ENCODE data around the gene CARD19. TPM values are rescaled to one million over a fixed set of nuclear protein-coding genes. Genes with fewer than 3 reads are reported as not detected.
A peak's percentile ranks its signal among the peaks of the same experiment; 100 is the strongest.

Gene CARD19
- total and polyA plus RNA-seq, 9 of the 15 experiments (the other 6 are each of a cell fraction or from before 2014, with no cell fraction given) = 0.90 to 34.9 (median 14.6) TPM

DNA sequence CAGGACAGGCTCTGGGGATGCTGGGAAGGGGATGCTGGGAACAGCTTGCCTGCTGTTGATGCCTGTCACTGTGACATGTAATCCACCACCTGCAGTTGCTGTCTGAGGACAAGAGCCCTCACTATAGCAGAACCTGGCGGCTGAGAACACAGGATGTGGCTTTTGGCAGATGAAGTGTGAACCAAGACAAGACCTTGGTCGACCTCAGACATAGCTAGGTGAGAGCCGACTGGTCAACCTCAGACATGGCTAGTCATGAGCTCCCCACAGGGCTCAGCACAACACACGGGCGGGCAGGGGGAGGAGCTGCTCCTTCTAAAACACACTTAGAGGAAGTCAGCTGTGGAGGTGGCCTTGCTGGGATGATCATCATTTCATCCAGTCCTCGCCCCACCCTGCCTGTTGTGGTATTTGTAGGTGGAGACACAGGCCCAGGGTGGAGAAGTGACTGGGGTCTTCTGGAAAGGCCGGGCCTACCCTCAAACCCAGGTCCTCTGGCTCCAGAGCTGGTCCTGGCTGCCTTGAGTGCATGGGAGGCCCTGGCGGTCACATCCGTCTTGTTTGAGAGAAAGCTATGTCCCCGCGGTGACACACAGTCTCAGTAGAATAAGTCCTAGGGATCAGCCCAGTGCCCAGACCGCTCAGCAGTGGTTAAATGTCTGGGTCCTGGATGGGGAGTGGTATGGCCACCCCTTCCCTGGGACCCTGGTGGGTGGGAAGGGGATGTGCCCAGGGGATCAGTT lies 31.5 kb upstream of the CARD19 start (continued):
- TF ChIP-seq CHD4 (IDR thresholded peaks at IDR 0.05; ENCODE audit: insufficient read depth, insufficient replicate concordance, low read depth, low read length, poor library complexity, severe bottlenecking) (no peak), HEY1 (CRISPR knock-in tag; IDR thresholded peaks at IDR 0.05; ENCODE audit: borderline replicate concordance) (no peak), HMG20B (CRISPR knock-in tag; IDR thresholded peaks at IDR 0.05) (no peak), CBFA2T3 (IDR thresholded peaks at IDR 0.05) (peak; percentile 58), CBX3 (IDR thresholded peaks at IDR 0.05; ENCODE audit: borderline replicate concordance in 1 of 2, low read length in 2 of 2) (peak in 1 of 2 experiments; percentile 37; a peak in 1 of 3 replicates), SMAD4 (CRISPR knock-in tag; conservative IDR thresholded peaks at IDR 0.05) (peak; percentile 92), CBFB (CRISPR knock-in tag; IDR thresholded peaks at IDR 0.05) (no peak), ZNF766 (CRISPR knock-in tag; conservative IDR thresholded peaks at IDR 0.05) (peak; percentile 74; the same call in 1 of the 2 replicates), ETV5 (CRISPR knock-in tag; IDR thresholded peaks at IDR 0.05; ENCODE audit: low read depth) (peak; percentile 90), NCOA1 (IDR thresholded peaks at IDR 0.05; ENCODE audit: low read depth) (0 out of 2 replicates have a peak, but pooled peaks have one; percentile 51), CBX1 (IDR thresholded peaks at IDR 0.05; ENCODE audit: low read depth) (peak; percentile 26; the same call in 1 of the 2 replicates)
- TF ChIP-seq, protein P1, sequence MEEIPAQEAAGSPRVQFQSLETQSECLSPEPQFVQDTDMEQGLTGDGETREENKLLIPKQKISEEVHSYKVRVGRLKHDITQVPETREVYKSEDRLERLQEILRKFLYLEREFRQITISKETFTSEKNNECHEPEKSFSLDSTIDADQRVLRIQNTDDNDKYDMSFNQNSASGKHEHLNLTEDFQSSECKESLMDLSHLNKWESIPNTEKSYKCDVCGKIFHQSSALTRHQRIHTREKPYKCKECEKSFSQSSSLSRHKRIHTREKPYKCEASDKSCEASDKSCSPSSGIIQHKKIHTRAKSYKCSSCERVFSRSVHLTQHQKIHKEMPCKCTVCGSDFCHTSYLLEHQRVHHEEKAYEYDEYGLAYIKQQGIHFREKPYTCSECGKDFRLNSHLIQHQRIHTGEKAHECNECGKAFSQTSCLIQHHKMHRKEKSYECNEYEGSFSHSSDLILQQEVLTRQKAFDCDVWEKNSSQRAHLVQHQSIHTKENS (CRISPR knock-in tag; IDR thresholded peaks at IDR 0.05) = no peak
- TF ChIP-seq, protein P2, sequence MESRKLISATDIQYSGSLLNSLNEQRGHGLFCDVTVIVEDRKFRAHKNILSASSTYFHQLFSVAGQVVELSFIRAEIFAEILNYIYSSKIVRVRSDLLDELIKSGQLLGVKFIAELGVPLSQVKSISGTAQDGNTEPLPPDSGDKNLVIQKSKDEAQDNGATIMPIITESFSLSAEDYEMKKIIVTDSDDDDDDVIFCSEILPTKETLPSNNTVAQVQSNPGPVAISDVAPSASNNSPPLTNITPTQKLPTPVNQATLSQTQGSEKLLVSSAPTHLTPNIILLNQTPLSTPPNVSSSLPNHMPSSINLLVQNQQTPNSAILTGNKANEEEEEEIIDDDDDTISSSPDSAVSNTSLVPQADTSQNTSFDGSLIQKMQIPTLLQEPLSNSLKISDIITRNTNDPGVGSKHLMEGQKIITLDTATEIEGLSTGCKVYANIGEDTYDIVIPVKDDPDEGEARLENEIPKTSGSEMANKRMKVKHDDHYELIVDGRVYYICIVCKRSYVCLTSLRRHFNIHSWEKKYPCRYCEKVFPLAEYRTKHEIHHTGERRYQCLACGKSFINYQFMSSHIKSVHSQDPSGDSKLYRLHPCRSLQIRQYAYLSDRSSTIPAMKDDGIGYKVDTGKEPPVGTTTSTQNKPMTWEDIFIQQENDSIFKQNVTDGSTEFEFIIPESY (CRISPR knock-in tag; IDR thresholded peaks at IDR 0.05) = peak; percentile 79
- TF ChIP-seq, protein P3, sequence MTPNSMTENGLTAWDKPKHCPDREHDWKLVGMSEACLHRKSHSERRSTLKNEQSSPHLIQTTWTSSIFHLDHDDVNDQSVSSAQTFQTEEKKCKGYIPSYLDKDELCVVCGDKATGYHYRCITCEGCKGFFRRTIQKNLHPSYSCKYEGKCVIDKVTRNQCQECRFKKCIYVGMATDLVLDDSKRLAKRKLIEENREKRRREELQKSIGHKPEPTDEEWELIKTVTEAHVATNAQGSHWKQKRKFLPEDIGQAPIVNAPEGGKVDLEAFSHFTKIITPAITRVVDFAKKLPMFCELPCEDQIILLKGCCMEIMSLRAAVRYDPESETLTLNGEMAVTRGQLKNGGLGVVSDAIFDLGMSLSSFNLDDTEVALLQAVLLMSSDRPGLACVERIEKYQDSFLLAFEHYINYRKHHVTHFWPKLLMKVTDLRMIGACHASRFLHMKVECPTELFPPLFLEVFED (CRISPR knock-in tag; conservative IDR thresholded peaks at IDR 0.05) = peak; percentile 27; the same call in 1 of the 2 replicates
- TF ChIP-seq, protein P4, sequence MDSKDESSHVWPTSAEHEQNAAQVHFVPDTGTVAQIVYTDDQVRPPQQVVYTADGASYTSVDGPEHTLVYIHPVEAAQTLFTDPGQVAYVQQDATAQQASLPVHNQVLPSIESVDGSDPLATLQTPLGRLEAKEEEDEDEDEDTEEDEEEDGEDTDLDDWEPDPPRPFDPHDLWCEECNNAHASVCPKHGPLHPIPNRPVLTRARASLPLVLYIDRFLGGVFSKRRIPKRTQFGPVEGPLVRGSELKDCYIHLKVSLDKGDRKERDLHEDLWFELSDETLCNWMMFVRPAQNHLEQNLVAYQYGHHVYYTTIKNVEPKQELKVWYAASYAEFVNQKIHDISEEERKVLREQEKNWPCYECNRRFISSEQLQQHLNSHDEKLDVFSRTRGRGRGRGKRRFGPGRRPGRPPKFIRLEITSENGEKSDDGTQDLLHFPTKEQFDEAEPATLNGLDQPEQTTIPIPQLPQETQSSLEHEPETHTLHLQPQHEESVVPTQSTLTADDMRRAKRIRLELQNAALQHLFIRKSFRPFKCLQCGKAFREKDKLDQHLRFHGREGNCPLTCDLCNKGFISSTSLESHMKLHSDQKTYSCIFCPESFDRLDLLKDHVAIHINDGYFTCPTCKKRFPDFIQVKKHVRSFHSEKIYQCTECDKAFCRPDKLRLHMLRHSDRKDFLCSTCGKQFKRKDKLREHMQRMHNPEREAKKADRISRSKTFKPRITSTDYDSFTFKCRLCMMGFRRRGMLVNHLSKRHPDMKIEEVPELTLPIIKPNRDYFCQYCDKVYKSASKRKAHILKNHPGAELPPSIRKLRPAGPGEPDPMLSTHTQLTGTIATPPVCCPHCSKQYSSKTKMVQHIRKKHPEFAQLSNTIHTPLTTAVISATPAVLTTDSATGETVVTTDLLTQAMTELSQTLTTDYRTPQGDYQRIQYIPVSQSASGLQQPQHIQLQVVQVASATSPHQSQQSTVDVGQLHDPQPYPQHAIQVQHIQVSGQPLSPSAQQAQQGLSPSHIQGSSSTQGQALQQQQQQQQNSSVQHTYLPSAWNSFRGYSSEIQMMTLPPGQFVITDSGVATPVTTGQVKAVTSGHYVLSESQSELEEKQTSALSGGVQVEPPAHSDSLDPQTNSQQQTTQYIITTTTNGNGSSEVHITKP (IDR thresholded peaks at IDR 0.05; ENCODE audit: partially characterized antibody) = peak; percentile 45

Data from K562 (cell line).